PFSK-1 (cell line): Measurements from ENCODE around the gene ZFYVE26.

Experiments
- FOXP2 ChIP-seq: optimal IDR thresholded peaks from 2 replicates; pipeline ENCODE3; 2011; ENCODE audit warnings: borderline replicate concordance, control low read depth, inconsistent platforms; ENCODE audit not compliant: insufficient read depth; ENCODE audit errors: extremely low read length, extremely low read depth
- POLR2AphosphoS5 ChIP-seq: IDR thresholded peaks from 2 replicates; pipeline ENCODE4 v1.6.1; 2012; ENCODE audit warnings: low read depth, mild to moderate bottlenecking, control low read depth, low read length, moderate library complexity
- SIN3A ChIP-seq: IDR thresholded peaks from 2 replicates; pipeline ENCODE4 v1.6.1; 2012; ENCODE audit warnings: mild to moderate bottlenecking, low read length, moderate library complexity, borderline replicate concordance; ENCODE audit not compliant: insufficient read depth
- TAF1 ChIP-seq: IDR thresholded peaks from 2 replicates; pipeline ENCODE4 v1.6.1; 2012; ENCODE audit warnings: low read length, control low read depth, borderline replicate concordance; ENCODE audit not compliant: insufficient read depth
- TF ChIP-seq, protein P1 (sequence below), 2 experiments: IDR thresholded peaks; 2 replicates each; pipeline versions ENCODE4 v1.6.1 to v1.8.0; 2011 to 2012; ENCODE audit warnings: low read depth in 2 of 2, low read length in 2 of 2, control low read depth in 1 of 2, inconsistent platforms in 1 of 2, mild to moderate bottlenecking in 1 of 2, moderate library complexity in 1 of 2; ENCODE audit not compliant: insufficient read depth in 1 of 2

Gene ZFYVE26

GRCh38 chr14:67852926-67853604 is 36.7 kb upstream of the ZFYVE26 start:
- TF ChIP-seq, protein P1, sequence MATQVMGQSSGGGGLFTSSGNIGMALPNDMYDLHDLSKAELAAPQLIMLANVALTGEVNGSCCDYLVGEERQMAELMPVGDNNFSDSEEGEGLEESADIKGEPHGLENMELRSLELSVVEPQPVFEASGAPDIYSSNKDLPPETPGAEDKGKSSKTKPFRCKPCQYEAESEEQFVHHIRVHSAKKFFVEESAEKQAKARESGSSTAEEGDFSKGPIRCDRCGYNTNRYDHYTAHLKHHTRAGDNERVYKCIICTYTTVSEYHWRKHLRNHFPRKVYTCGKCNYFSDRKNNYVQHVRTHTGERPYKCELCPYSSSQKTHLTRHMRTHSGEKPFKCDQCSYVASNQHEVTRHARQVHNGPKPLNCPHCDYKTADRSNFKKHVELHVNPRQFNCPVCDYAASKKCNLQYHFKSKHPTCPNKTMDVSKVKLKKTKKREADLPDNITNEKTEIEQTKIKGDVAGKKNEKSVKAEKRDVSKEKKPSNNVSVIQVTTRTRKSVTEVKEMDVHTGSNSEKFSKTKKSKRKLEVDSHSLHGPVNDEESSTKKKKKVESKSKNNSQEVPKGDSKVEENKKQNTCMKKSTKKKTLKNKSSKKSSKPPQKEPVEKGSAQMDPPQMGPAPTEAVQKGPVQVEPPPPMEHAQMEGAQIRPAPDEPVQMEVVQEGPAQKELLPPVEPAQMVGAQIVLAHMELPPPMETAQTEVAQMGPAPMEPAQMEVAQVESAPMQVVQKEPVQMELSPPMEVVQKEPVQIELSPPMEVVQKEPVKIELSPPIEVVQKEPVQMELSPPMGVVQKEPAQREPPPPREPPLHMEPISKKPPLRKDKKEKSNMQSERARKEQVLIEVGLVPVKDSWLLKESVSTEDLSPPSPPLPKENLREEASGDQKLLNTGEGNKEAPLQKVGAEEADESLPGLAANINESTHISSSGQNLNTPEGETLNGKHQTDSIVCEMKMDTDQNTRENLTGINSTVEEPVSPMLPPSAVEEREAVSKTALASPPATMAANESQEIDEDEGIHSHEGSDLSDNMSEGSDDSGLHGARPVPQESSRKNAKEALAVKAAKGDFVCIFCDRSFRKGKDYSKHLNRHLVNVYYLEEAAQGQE (IDR thresholded peaks at IDR 0.05; ENCODE audit: insufficient read depth in 1 of 2, low read depth in 2 of 2, low read length in 2 of 2): no peak
- TF ChIP-seq POLR2AphosphoS5 (no peak), SIN3A (no peak), TAF1 (no peak), FOXP2 (no peak)

DNA sequence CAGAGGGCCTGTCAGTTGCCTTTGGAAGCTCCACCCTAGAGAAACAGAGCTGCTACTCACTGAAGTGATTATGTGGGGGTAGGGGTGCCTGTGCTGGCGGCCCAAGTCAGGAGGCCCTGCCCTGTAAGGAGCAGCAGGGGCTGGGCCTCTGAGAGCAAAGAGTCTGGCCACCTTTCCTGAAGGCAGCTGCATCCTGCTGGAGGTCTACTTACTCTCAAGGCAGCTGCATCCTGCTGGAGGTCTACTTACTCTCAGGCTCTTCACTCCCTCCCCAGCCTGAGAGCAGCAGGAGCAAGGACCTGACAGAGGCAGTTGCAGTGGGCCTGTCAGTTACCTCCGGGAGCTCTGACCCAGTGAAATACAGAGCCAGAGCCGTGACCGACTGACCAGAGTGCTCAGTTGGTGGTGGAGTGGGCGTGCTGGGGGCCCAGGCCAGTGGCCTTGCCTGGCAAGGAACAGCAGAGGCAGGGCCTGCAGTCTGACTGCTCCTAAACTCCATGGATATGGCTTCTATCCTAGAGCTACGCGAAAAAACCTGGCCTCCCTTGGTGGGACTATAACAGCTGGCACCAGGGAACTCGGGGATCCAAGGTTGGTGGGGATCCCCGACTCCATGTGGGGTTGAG is 35.5 kb upstream of the ZFYVE26 start:
- TF ChIP-seq FOXP2: no peak
- TF ChIP-seq POLR2AphosphoS5: no peak
- TF ChIP-seq SIN3A: no peak
- TF ChIP-seq TAF1: no peak
- TF ChIP-seq, protein P1 (IDR thresholded peaks at IDR 0.05; ENCODE audit: insufficient read depth in 1 of 2, low read depth in 2 of 2, low read length in 2 of 2): no peak

- TF ChIP-seq, protein P1 (IDR thresholded peaks at IDR 0.05; ENCODE audit: insufficient read depth in 1 of 2, low read depth in 2 of 2, low read length in 2 of 2): no peak
- TF ChIP-seq TAF1: no peak
Observed at GRCh38 chr14:67850066-67850830, 33.9 kb upstream of the ZFYVE26 start.

DNA sequence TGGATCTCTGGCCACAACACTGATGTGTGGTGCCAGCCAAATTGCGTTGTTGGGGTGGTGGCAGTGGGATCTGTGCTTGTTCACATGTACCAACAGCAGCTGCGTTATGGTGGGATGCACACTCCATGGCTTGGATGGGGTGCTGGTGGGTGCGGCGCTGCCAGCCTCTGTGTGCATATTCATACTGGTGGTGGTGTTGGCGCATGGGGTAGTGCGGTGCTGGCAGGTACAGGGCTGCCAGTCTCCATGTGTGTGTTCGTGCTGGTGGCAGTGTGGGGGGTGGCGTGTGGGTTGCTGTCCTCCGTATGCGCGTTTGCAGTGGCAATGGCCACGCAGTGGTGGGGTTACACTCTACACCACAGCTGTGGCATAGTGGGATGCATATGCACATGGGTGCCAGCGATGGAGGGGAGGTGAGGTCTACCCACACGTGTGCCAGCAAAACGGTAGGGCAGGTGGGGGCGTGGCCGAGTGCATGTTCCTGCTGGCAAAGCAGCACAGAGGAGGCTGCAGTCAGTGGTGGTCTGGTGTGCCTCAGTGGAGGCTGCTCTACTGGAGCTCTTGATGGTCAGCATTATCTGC is 29.7 kb upstream of the ZFYVE26 start:
- TF ChIP-seq SIN3A: no peak
- TF ChIP-seq, protein P1 (IDR thresholded peaks at IDR 0.05; ENCODE audit: insufficient read depth in 1 of 2, low read depth in 2 of 2, low read length in 2 of 2): no peak
- TF ChIP-seq TAF1: no peak
- TF ChIP-seq FOXP2: no peak
- TF ChIP-seq POLR2AphosphoS5: no peak
